ENCODE data around the gene HNRNPUL1. TPM values are rescaled to one million over a fixed set of nuclear protein-coding genes. Genes with fewer than 3 reads are reported as not detected.

The HNRNPUL1 gene
- total RNA-seq, 2 donors from 2014 or later = 76.0 to 87.3 TPM

GRCh38 chr19:41354343-41354953 is 90.3 kb downstream of the HNRNPUL1 start:
- WGBS, 2 donors = 40 to 81% methylated on average over 1 to 23 of the region's 23 CpGs
- H3K9me3 ChIP-seq = no peaks in the 10 kb centered on the region
- H3K36me3 ChIP-seq (replicated peaks in 1 of 2; ENCODE audit: insufficient read depth in 1 of 2, low read depth in 2 of 2) = no peaks in the 10 kb centered on the region
- intact Hi-C loops (cut with DNase I) = no loop called here
- DNase-seq = no peak
- H3K27ac ChIP-seq = no peak overlapping the region
- TF ChIP-seq POLR2A (IDR thresholded peaks at IDR 0.05) = no peak
- TF ChIP-seq, protein P1, sequence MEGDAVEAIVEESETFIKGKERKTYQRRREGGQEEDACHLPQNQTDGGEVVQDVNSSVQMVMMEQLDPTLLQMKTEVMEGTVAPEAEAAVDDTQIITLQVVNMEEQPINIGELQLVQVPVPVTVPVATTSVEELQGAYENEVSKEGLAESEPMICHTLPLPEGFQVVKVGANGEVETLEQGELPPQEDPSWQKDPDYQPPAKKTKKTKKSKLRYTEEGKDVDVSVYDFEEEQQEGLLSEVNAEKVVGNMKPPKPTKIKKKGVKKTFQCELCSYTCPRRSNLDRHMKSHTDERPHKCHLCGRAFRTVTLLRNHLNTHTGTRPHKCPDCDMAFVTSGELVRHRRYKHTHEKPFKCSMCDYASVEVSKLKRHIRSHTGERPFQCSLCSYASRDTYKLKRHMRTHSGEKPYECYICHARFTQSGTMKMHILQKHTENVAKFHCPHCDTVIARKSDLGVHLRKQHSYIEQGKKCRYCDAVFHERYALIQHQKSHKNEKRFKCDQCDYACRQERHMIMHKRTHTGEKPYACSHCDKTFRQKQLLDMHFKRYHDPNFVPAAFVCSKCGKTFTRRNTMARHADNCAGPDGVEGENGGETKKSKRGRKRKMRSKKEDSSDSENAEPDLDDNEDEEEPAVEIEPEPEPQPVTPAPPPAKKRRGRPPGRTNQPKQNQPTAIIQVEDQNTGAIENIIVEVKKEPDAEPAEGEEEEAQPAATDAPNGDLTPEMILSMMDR (IDR thresholded peaks at IDR 0.05) = no peak
- H3K4me3 ChIP-seq = peak overlapping the region in 1 of 2 donors; percentile 24
- ATAC-seq = no peak
- H3K27me3 ChIP-seq = no peaks in the 10 kb centered on the region
- peaks cover 41% of the 10 kb centered on the region for H3K4me1 ChIP-seq

DNA sequence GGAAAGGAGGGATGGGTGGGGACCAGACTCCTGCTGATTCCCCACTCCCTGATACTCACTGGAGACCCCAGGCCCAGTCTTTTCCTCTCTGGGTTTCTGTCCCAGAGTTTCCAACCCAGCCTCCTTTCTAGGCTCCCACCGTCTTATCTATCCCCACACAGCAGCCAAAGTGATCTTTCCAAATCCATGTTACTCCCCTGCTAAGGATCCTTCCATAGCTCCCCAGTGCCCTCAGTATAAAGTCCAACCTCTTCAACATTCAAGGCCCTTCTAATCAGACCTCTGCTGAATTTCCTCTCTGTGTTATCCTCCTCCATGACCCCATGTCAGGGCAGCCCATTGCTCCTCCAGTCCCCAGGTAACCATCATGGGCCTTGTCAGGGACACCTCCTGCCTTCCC is 90.9 kb downstream of the HNRNPUL1 start:
- Histone ChIP-seq H3K27me3 (no peaks in the 10 kb centered on the region), H3K27ac (no peak overlapping the region), H3K4me3 (no peak overlapping the region), H3K9me3 (no peaks in the 10 kb centered on the region), H3K4me1 (peaks cover 41% of the 10 kb centered on the region), H3K36me3 (replicated peaks in 1 of 2; ENCODE audit: insufficient read depth in 1 of 2, low read depth in 2 of 2) (no peaks in the 10 kb centered on the region)
- ATAC-seq (no peak), DNase-seq (no peak)
- WGBS, 2 donors = 85 to 94% methylated on average over 1 of the region's 1 CpG
- intact Hi-C loops (cut with DNase I) = no loop called here
- no peak for TF ChIP-seq POLR2A (IDR thresholded peaks at IDR 0.05)
- TF ChIP-seq, protein P1 (IDR thresholded peaks at IDR 0.05) = no peak

DNA sequence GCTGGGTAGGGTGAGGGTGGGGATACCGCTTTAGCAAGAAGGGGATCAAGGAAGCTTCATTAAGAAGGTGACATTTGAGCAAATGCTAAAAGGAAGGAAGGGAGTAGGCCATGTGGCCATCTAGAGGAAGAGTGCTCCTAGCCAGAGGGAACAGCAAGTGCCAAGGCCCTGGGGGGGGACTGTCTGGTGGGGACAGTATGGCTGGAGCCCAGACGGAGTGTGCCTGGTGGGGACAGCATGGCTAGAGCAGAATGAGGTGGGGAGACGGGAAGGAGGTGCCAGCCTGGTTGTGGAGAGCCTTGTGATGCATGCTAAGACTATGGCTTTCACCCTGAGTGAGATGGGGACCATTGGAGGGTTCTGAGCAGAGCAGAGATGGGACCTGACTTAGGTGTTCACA is 91.6 kb downstream of the HNRNPUL1 start:
- H3K4me1 ChIP-seq = peaks cover 37% of the 10 kb centered on the region
- 69 to 74% methylated on average over 3 of the region's 3 CpGs for WGBS, 2 donors
- no peaks in the 10 kb centered on the region for H3K27me3 ChIP-seq
- ATAC-seq (no peak), DNase-seq (no peak)
- no peak overlapping the region for H3K4me3 ChIP-seq
- no peaks in the 10 kb centered on the region for H3K36me3 ChIP-seq (replicated peaks in 1 of 2; ENCODE audit: insufficient read depth in 1 of 2, low read depth in 2 of 2)
- TF ChIP-seq, protein P1 (IDR thresholded peaks at IDR 0.05) = no peak
- no peak for TF ChIP-seq POLR2A (IDR thresholded peaks at IDR 0.05)
- intact Hi-C loops (cut with DNase I) = no loop called here
- H3K9me3 ChIP-seq = no peaks in the 10 kb centered on the region
- H3K27ac ChIP-seq = no peak overlapping the region

DNA sequence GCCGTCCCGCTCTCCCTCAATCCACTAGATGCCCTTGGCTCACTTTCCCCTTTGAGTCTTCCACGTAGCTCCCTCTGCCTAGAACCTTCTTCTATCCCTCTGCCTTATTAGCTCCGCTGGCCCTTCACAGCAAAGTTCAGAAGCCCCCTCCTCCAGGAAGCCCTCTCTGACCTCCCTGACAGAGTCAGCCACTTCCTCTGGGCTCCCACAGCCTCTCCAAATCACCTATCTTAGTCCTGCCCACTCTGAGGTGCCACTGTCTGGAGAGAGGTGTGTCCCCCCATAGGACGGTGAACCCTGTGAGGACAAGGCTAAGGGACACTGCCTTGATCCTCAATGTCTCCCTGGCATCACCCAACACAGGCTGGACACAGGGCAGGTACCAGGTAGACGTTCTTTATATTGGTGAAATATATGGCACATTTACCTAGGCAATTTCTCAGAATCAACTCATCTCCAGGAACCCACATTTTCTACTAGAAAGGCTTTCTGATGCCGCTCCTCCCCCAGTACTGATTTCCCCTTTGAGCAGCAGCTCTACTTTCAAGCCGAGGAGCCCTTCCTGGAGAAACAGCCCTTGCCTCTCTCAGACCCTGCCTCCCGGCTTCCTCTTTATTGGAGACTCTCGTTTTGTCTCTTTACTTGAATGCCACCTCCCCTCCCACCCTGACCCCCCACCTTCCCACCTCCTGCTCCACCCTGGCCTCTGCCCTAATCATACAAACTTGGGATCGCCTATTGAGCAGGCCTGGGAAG is 93.0 kb downstream of the HNRNPUL1 start:
- peaks cover 23% of the 10 kb centered on the region for H3K4me1 ChIP-seq
- no peak overlapping the region for H3K4me3 ChIP-seq
- DNase-seq (peak in 1 of 4 donors; percentile 15), ATAC-seq (no peak)
- 74 to 79% methylated on average over 11 of the region's 11 CpGs for WGBS, 2 donors
- H3K27me3 ChIP-seq = no peaks in the 10 kb centered on the region
- H3K36me3 ChIP-seq (replicated peaks in 1 of 2; ENCODE audit: insufficient read depth in 1 of 2, low read depth in 2 of 2) = no peaks in the 10 kb centered on the region
- H3K9me3 ChIP-seq = no peaks in the 10 kb centered on the region
- no peak overlapping the region for H3K27ac ChIP-seq
- TF ChIP-seq, protein P1 (IDR thresholded peaks at IDR 0.05) = no peak
- no peak for TF ChIP-seq POLR2A (IDR thresholded peaks at IDR 0.05)
- intact Hi-C loops (cut with DNase I) = no loop called here

Small RNAs within 50 kb of the gene (small RNA-seq; reads per million reads assigned to genes)
- gene RN7SL34P = not detected

Other genes with a start within 250 kb of the HNRNPUL1 start
- gene CYP2A13, start 175.9 kb upstream of the HNRNPUL1 start, total RNA-seq = not detected
- gene CYP2F1, start 149.9 kb upstream of the HNRNPUL1 start, total RNA-seq = not detected
- 1 to 10 TPM in 1 of 2 donors, not detected in 1; 6.7 TPM for gene CYP2S1, start 71.2 kb upstream of the HNRNPUL1 start, total RNA-seq
- 10 to 100 TPM; 14.2 to 15.0 TPM for gene AXL, start 45.1 kb upstream of the HNRNPUL1 start, total RNA-seq
- gene CCDC97, start 45.8 kb downstream of the HNRNPUL1 start, total RNA-seq = 10 to 100 TPM; 10.6 to 11.2 TPM
- 10 to 100 TPM in 1 of 2 donors, 1 to 10 TPM in 1; 7.8 to 17.1 TPM for gene TGFB1, start 89.5 kb downstream of the HNRNPUL1 start, total RNA-seq
- gene B9D2, start 99.8 kb downstream of the HNRNPUL1 start, total RNA-seq = 1 to 10 TPM in 1 of 2 donors, under 1 TPM in 1; 0.52 to 5.3 TPM
- 10 to 100 TPM in 1 of 2 donors, 1 to 10 TPM in 1; 7.5 to 15.5 TPM for gene TMEM91, start 112.2 kb downstream of the HNRNPUL1 start, total RNA-seq
- 10 to 100 TPM in 1 of 2 donors, 1 to 10 TPM in 1; 4.3 to 22.8 TPM for gene EXOSC5, start 133.0 kb downstream of the HNRNPUL1 start, total RNA-seq
- 10 to 100 TPM; 15.2 to 17.9 TPM for gene BCKDHA, start 133.4 kb downstream of the HNRNPUL1 start, total RNA-seq
- gene B3GNT8, start 163.0 kb downstream of the HNRNPUL1 start, total RNA-seq = 1 to 10 TPM; 3.6 to 9.1 TPM
- 10 to 100 TPM; 13.5 to 45.5 TPM for gene DMAC2, start 175.5 kb downstream of the HNRNPUL1 start, total RNA-seq
- gene ERICH4, start 178.8 kb downstream of the HNRNPUL1 start, total RNA-seq = not detected

Measured in body of pancreas (tissue), 4 donors.